Activated CD8-positive, alpha-beta T cell treated with anti-CD3 and anti-CD28 coated beads for 36 hours (primary cell): Measurements from ENCODE around the gene VSTM4. TPM values are rescaled to one million over a fixed set of nuclear protein-coding genes. Genes with fewer than 3 reads are reported as not detected.

Experiments
- ATAC-seq: fragments of 200-7000 bp; cut with Tn5 transposase; one replicate; pipeline ENCODE4 v1.10.0; 2021; ENCODE audit warnings: mild to moderate bottlenecking, moderate library complexity
- CTCF ChIA-PET: fragments of 350-600 bp; sonication (Branson Sonifier 250); formaldehyde crosslinking; loops from one replicate; lab custom pipeline; 2021; ENCODE audit warnings: antibody characterized with exemption; lab: Charles Lee
- POLR2A ChIA-PET: fragments of 350-600 bp; sonication (Branson Sonifier 250); formaldehyde crosslinking; loops from one replicate; lab custom pipeline; 2021; ENCODE audit warnings: antibody characterized with exemption; lab: Charles Lee
- DNase-seq: peaks from one replicate; pipeline ENCODE4 v3.0.0-alpha.2; 2020
- H3K27ac Mint-ChIP-seq: one replicate; pipeline ENCODE4 v1.8.0; 2021; ENCODE audit warnings: mild to moderate bottlenecking, mixed read lengths
- H3K27me3 Mint-ChIP-seq: one replicate; pipeline ENCODE4 v1.8.0; 2021; ENCODE audit warnings: mixed read lengths
- H3K36me3 Mint-ChIP-seq: one replicate; pipeline ENCODE4 v1.8.0; 2021; ENCODE audit warnings: low read depth, mixed read lengths
- H3K4me1 Mint-ChIP-seq: one replicate; pipeline ENCODE4 v1.8.0; 2021; ENCODE audit warnings: low read depth, mixed read lengths
- H3K4me3 Mint-ChIP-seq: one replicate; pipeline ENCODE4 v1.8.0; 2021; ENCODE audit warnings: mild to moderate bottlenecking, moderate library complexity, mixed read lengths
- H3K9me3 Mint-ChIP-seq: one replicate; pipeline ENCODE4 v1.8.0; 2021; ENCODE audit warnings: mixed read lengths
- CTCF ChIP-seq: fragments of 200-600 bp; IDR thresholded peaks from one replicate; pipeline ENCODE4 v1.8.0; 2022; ENCODE audit warnings: antibody characterized with exemption, mild to moderate bottlenecking
- intact Hi-C: fragments of 100-400 bp; cut with micrococcal nuclease; formaldehyde crosslinking; loops from one replicate; pipeline ENCODE4 v1.10.0; 2022
- total RNA-seq, 2 experiments: library from RNA; stranded (reverse); gene quantifications; one replicate each; pipeline ENCODE4 v1.2.3, GENCODE V29; 2021

The VSTM4 gene
- total RNA-seq, 2 experiments from 2014 or later, result 0.04 to 0.09 TPM

- H3K27me3 Mint-ChIP-seq, result peaks cover 3% of the 10 kb centered on the region
- no peaks in the 10 kb centered on the region for H3K4me1 Mint-ChIP-seq
- H3K9me3 Mint-ChIP-seq, result peaks cover 13% of the 10 kb centered on the region
- CTCF ChIA-PET, result no interaction called here
- ATAC-seq (no peak), DNase-seq (no peak)
- POLR2A ChIA-PET, result no interaction called here
- intact Hi-C loops, result no loop called here
- no peak overlapping the region for H3K27ac Mint-ChIP-seq
- no peak for TF ChIP-seq CTCF
- no peaks in the 10 kb centered on the region for H3K36me3 Mint-ChIP-seq
- no peak overlapping the region for H3K4me3 Mint-ChIP-seq
Measured at GRCh38 chr10:49057231-49057880, 58.0 kb downstream of the VSTM4 start.

- ChIA-PET CTCF (no interaction called here), POLR2A (no interaction called here)
- no peak for ATAC-seq
- no peaks in the 10 kb centered on the region for H3K4me1 Mint-ChIP-seq
- intact Hi-C loops, result no loop called here
- DNase-seq, result no peak
- peaks cover 8% of the 10 kb centered on the region for H3K9me3 Mint-ChIP-seq
- H3K27ac Mint-ChIP-seq, result no peak overlapping the region
- no peaks in the 10 kb centered on the region for H3K36me3 Mint-ChIP-seq
- H3K4me3 Mint-ChIP-seq, result no peak overlapping the region
- TF ChIP-seq CTCF, result no peak
- peaks cover 3% of the 10 kb centered on the region for H3K27me3 Mint-ChIP-seq
Measured at GRCh38 chr10:49056356-49056755, 59.0 kb downstream of the VSTM4 start.

GRCh38 chr10:49055221-49055849, 60.0 kb downstream of the VSTM4 start:
- TF ChIP-seq CTCF, result no peak
- no peak overlapping the region for H3K27ac Mint-ChIP-seq
- CTCF ChIA-PET, result no interaction called here
- peaks cover 3% of the 10 kb centered on the region for H3K27me3 Mint-ChIP-seq
- DNase-seq, result no peak
- peaks cover 2% of the 10 kb centered on the region for H3K9me3 Mint-ChIP-seq
- no peaks in the 10 kb centered on the region for H3K36me3 Mint-ChIP-seq
- no peak overlapping the region for H3K4me3 Mint-ChIP-seq
- POLR2A ChIA-PET, result no interaction called here
- no peaks in the 10 kb centered on the region for H3K4me1 Mint-ChIP-seq
- intact Hi-C loops, result no loop called here
- no peak for ATAC-seq

- DNase-seq (no peak), ATAC-seq (no peak)
- intact Hi-C loops, result no loop called here
- no peak for TF ChIP-seq CTCF
- H3K36me3 Mint-ChIP-seq, result no peaks in the 10 kb centered on the region
- no peak overlapping the region for H3K27ac Mint-ChIP-seq
- no peaks in the 10 kb centered on the region for H3K4me1 Mint-ChIP-seq
- CTCF ChIA-PET, result no interaction called here
- POLR2A ChIA-PET, result no interaction called here
- H3K27me3 Mint-ChIP-seq, result peaks cover 3% of the 10 kb centered on the region
- H3K9me3 Mint-ChIP-seq, result no peaks in the 10 kb centered on the region
- H3K4me3 Mint-ChIP-seq, result no peak overlapping the region
Measured at GRCh38 chr10:49054753-49055152, 60.6 kb downstream of the VSTM4 start.

GRCh38 chr10:49053998-49054692, 61.2 kb downstream of the VSTM4 start:
- POLR2A ChIA-PET, result no interaction called here
- Mint-ChIP-seq H3K27ac (no peak overlapping the region), H3K4me1 (no peaks in the 10 kb centered on the region), H3K36me3 (no peaks in the 10 kb centered on the region), H3K4me3 (no peak overlapping the region), H3K27me3 (peaks cover 3% of the 10 kb centered on the region), H3K9me3 (no peaks in the 10 kb centered on the region)
- ATAC-seq (no peak), DNase-seq (no peak)
- intact Hi-C loops, result no loop called here
- TF ChIP-seq CTCF, result no peak
- CTCF ChIA-PET, result no interaction called here
